BLaER1 (cell line): ENCODE measurements around the gene PCNT.
"Not testable (repeated sequence)": the region's sequence is repeated elsewhere in the genome, so short reads cannot be mapped to it uniquely, and the experiment has no call there.

Experiments
- H3K27ac ChIP-seq: shearing (Covaris generic); formaldehyde crosslinking; 2 replicates; pipeline ENCODE4 v1.8.1; 2022
- H3K27me3 ChIP-seq: shearing (Covaris generic); formaldehyde crosslinking; 2 replicates; pipeline ENCODE4 v1.8.1; 2022
- H3K36me3 ChIP-seq: shearing (Covaris generic); formaldehyde crosslinking; 2 replicates; pipeline ENCODE4 v1.8.1; 2022
- H3K4me1 ChIP-seq: shearing (Covaris generic); formaldehyde crosslinking; 2 replicates; pipeline ENCODE4 v1.8.1; 2022
- H3K4me2 ChIP-seq: shearing (Covaris generic); formaldehyde crosslinking; 2 replicates; pipeline ENCODE4 v1.8.1; 2022
- H3K4me3 ChIP-seq: shearing (Covaris generic); formaldehyde crosslinking; 2 replicates; pipeline ENCODE4 v1.8.1; 2022
- H3K9ac ChIP-seq: shearing (Covaris generic); formaldehyde crosslinking; 2 replicates; pipeline ENCODE4 v1.8.1; 2022
- H3K9me3 ChIP-seq: shearing (Covaris generic); formaldehyde crosslinking; 2 replicates; pipeline ENCODE4 v1.8.1; 2022
- H4K20me1 ChIP-seq: shearing (Covaris generic); formaldehyde crosslinking; 2 replicates; pipeline ENCODE4 v1.8.1; 2022
- Cebpa-rat ChIP-seq: shearing (Covaris generic); IDR thresholded peaks from 2 replicates; pipeline ENCODE4 v1.8.1; 2022

Gene PCNT

DNA sequence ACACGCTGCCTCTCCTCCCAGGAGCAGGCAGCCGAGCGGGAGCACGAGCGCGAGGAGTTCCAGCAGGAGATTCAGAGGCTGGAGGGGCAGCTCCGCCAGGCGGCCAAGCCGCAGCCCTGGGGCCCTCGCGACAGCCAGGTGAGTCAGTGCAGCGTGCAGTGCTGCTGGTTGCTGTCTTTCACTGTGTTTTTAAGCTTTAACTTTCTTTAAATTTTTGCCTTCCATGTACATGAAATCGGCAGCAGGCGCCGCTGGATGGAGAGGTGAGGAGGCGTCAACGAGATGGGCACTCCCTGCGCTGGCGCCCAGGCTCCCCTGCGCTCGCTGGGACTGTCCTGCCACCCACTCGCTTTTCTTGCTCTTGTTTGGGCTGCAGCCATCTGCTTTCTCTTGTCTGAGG is 74.0 kb downstream of the PCNT start:
- peaks cover 85% of the 10 kb centered on the region for H3K36me3 ChIP-seq
- no peak for TF ChIP-seq Cebpa-rat
- H3K27ac ChIP-seq = no peak overlapping the region
- H3K4me2 ChIP-seq = no peak overlapping the region
- peaks cover 23% of the 10 kb centered on the region for H3K4me1 ChIP-seq
- H4K20me1 ChIP-seq = no peaks in the 10 kb centered on the region
- H3K27me3 ChIP-seq = no peaks in the 10 kb centered on the region
- H3K4me3 ChIP-seq = no peak overlapping the region
- no peak overlapping the region for H3K9ac ChIP-seq
- H3K9me3 ChIP-seq = no peaks in the 10 kb centered on the region

DNA sequence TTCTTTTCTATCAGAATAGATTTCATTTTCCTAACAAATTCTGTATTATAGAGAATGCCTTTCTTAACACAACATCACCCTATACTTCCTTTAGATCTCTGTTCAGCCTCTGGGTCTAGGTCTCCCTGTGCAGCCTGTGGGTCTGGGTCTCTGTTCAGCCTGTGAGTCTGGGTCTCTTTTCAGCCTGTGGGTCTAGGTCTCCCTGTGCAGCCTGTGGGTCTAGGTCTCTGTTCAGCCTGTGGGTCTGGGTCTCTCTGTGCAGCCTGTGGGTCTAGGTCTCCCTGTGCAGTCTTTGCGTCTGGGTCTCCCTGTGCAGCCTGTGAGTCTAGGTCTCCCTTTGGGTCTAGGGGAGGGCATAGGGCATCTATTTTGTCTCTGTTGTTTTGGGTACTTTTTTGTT is 75.2 kb downstream of the PCNT start:
- Histone ChIP-seq H3K27me3 (no peaks in the 10 kb centered on the region), H4K20me1 (no peaks in the 10 kb centered on the region), H3K36me3 (peaks cover 85% of the 10 kb centered on the region), H3K9ac (no peak overlapping the region), H3K4me1 (peaks cover 12% of the 10 kb centered on the region), H3K27ac (no peak overlapping the region), H3K4me2 (no peak overlapping the region), H3K9me3 (no peaks in the 10 kb centered on the region), H3K4me3 (no peak overlapping the region)
- no peak for TF ChIP-seq Cebpa-rat

DNA sequence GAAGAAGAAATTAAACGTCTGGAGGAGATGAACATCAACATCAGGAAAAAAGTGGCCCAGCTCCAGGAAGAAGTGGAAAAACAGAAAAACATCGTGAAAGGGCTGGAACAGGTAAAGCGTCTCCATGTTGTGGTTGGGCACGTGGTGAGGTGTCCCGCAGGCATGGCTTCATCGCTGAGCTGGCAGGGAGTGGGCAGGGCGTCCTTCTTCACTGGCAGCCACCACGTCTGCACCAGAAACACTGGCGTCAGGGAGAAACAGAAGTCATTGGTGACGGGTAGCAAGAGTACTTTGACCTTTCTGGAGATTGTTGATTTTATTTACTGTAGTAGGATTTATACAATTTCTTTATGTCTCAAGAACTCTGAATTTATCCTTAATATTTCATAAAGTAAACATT is 75.7 kb downstream of the PCNT start:
- TF ChIP-seq Cebpa-rat = no peak
- Histone ChIP-seq H3K4me2 (no peak overlapping the region), H3K9ac (no peak overlapping the region), H4K20me1 (no peaks in the 10 kb centered on the region), H3K36me3 (peaks cover 91% of the 10 kb centered on the region), H3K4me3 (no peak overlapping the region), H3K27me3 (no peaks in the 10 kb centered on the region), H3K9me3 (no peaks in the 10 kb centered on the region), H3K27ac (no peak overlapping the region), H3K4me1 (peaks cover 6% of the 10 kb centered on the region)

DNA sequence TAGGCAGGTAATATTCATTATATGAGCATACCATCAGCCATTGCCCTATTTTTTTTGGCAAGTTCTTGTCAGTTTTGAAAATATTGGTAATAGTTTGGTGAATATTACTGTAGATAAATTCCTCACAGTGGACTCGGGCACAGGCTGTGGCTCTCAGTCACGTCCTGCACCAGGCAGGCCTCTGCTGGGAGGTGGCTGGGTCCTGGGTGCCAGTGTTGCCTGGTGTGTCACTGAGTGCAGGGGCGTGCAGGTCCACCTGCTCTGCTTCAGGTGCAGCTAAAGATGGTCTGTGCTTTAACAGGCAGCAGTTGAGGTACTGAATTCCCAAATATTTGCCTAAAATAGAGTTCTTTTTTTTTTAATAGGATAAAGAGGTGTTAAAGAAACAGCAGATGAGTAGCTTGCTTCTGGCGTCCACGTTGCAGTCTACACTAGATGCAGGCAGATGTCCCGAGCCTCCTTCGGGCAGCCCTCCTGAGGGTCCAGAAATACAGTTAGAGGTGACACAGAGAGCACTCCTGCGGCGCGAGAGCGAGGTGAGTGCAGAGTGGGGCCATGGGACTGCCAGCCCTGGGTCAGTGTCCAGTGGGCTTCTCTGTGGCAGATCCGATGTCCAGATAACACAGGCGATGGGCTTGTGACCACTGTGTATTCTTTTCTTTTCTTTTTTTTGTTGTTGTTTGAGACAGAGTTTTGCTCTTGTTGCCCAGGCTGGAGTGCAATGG is 77.4 kb downstream of the PCNT start:
- Histone ChIP-seq H3K36me3 (peaks cover 91% of the 10 kb centered on the region), H4K20me1 (no peaks in the 10 kb centered on the region), H3K4me3 (no peak overlapping the region), H3K27ac (no peak overlapping the region), H3K9ac (no peak overlapping the region), H3K27me3 (no peaks in the 10 kb centered on the region), H3K4me2 (no peak overlapping the region), H3K9me3 (no peaks in the 10 kb centered on the region), H3K4me1 (no peaks in the 10 kb centered on the region)
- TF ChIP-seq Cebpa-rat = no peak

DNA sequence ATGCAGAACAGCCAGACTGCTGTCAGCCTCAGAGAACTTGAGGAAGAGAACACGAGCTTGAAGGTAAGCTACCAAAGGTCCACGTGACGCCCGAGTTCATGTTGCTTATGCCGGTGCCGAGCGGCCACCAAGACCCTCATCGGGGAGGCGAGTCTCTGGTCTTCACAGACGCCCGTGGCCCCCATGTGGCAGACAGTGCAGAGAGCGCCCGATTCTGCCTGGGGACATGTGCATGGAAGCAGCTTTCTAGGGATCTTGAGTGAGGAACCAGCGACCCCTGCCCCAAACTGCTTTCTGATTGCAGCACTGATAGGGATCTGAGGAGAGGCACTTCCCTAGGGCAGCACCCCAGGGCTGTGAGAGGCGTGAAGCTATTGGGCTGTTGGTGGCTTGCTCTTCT is 78.5 kb downstream of the PCNT start:
- Histone ChIP-seq H3K4me2 (no peak overlapping the region), H3K36me3 (peaks cover 82% of the 10 kb centered on the region), H4K20me1 (no peaks in the 10 kb centered on the region), H3K4me1 (no peaks in the 10 kb centered on the region), H3K27me3 (no peaks in the 10 kb centered on the region), H3K9ac (no peak overlapping the region), H3K27ac (no peak overlapping the region), H3K9me3 (no peaks in the 10 kb centered on the region), H3K4me3 (no peak overlapping the region)
- TF ChIP-seq Cebpa-rat = no peak

DNA sequence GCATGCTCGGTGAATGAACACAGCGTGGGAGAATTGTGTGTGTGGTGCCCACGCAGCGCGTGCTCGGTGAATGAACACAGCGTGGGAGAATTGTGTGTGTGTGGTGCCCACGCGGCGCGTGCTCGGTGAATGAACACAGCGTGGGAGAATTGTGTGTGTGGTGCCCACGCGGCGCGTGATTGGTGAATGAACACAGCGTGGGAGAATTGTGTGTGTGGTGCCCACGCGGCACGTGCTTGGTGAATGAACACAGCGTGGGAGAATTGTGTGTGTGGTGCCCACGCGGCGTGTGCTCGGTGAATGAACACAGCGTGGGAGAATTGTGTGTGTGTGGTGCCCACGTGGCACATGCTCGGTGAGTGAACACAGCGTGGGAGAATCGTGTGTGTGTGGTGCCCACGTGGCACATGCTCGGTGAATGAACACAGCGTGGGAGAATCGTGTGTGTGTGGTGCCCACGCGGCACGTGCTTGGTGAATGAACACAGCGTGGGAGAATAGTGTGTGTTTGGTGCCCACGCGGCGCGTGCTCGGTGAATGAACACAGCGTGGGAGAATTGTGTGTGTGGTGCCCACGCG is 79.4 kb downstream of the PCNT start:
- H3K4me3 ChIP-seq = not testable (repeated sequence)
- peaks cover 74% of the 10 kb centered on the region for H3K36me3 ChIP-seq

DNA sequence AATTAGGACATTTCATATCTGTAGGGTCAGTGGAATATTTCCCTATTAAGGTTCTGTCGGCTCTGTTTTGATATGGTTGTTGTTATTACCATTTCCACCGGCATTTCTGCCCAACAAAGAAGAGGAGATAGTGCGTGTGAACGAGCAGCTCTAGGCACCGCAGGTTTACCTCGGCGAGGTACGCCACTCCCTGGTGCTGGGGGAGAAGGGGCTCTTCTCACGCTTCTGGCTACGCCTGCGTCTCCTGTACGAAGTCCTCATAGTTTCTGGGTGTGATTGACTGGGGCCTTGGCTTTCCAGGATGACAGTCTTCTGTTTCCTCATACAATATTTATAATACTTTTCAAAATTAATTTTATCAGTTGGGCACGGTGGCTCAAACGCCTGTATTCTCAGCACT is 80.3 kb downstream of the PCNT start:
- Histone ChIP-seq H3K36me3 (peaks cover 66% of the 10 kb centered on the region), H3K27me3 (no peaks in the 10 kb centered on the region), H3K4me1 (peaks cover 12% of the 10 kb centered on the region), H3K4me3 (no peak overlapping the region), H3K9me3 (no peaks in the 10 kb centered on the region), H4K20me1 (no peaks in the 10 kb centered on the region), H3K4me2 (no peak overlapping the region), H3K27ac (no peak overlapping the region), H3K9ac (no peak overlapping the region)
- no peak for TF ChIP-seq Cebpa-rat

More for the DNA sequence above, 79.4 kb downstream of the PCNT start:
- H3K4me1 ChIP-seq, H3K9me3 ChIP-seq, H3K4me2 ChIP-seq, H3K27ac ChIP-seq, H4K20me1 ChIP-seq, H3K27me3 ChIP-seq, H3K9ac ChIP-seq: not testable (repeated sequence)

DNA sequence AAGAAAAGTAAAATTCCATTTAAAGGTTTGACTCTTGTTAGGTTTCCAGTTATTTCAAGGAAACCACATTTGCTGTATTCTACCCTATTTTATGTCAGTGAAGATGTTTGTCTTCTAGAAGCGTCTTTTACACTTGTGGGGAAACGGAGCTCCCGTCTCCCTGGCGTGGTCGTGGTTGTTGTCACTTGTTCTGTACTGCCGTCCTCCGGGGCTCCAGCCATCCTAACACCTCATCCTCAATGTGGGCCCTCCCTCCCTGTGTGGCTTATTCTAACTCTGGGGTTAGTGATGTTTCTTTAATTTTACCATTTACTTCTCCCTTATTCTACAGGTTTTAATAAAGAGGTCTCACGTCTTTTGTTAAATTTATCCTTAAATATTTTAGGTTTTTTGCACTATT is 82.0 kb downstream of the PCNT start:
- no peak overlapping the region for H3K4me2 ChIP-seq
- TF ChIP-seq Cebpa-rat = no peak
- no peak overlapping the region for H3K4me3 ChIP-seq
- H3K4me1 ChIP-seq = peaks cover 12% of the 10 kb centered on the region
- no peaks in the 10 kb centered on the region for H4K20me1 ChIP-seq
- H3K9me3 ChIP-seq = no peaks in the 10 kb centered on the region
- H3K36me3 ChIP-seq = peaks cover 66% of the 10 kb centered on the region
- H3K27me3 ChIP-seq = no peaks in the 10 kb centered on the region
- no peak overlapping the region for H3K27ac ChIP-seq
- H3K9ac ChIP-seq = no peak overlapping the region

DNA sequence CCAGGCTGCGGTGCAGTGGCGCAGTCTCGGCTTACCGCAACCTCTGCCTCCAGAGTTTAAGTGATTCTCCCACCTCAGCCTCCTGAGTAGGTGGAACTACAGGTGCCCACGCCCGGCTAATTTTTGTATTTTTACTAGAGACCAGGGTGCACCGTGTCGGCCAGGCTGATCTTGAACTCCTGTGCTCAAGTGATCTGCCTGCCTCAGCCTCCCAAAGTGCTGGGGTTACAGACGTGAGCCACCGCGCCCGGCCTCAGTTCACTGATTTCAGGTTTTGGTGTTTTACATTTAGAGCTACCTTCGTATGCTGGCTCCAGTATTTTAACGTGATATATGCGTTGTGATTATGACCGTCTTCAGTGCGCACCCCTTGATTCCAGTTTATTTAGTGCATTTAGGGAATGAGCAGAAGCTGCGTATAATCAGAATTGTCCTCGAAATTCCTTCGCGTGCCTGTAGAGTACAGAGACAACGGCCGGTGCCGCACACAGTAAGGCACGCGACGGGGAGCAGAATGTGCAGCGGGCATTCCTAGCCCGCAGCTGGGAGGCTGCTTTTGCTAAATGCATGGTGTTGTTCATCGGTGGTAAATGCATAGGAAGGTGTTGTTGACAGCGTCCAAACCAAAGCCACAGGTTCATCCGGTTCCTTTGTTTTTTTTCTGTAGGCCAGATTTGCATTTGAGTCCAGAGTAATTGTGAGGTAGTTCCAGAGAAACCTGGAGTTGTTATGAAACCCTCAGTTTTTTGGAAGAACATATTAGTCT is 85.9 kb downstream of the PCNT start:
- H3K36me3 ChIP-seq = peaks cover 59% of the 10 kb centered on the region
- H3K9me3 ChIP-seq = no peaks in the 10 kb centered on the region
- no peak for TF ChIP-seq Cebpa-rat
- H3K9ac ChIP-seq = no peak overlapping the region
- no peak overlapping the region for H3K27ac ChIP-seq
- H3K4me3 ChIP-seq = no peak overlapping the region
- no peak overlapping the region for H3K4me2 ChIP-seq
- H4K20me1 ChIP-seq = no peaks in the 10 kb centered on the region
- no peaks in the 10 kb centered on the region for H3K27me3 ChIP-seq
- peaks cover 17% of the 10 kb centered on the region for H3K4me1 ChIP-seq

DNA sequence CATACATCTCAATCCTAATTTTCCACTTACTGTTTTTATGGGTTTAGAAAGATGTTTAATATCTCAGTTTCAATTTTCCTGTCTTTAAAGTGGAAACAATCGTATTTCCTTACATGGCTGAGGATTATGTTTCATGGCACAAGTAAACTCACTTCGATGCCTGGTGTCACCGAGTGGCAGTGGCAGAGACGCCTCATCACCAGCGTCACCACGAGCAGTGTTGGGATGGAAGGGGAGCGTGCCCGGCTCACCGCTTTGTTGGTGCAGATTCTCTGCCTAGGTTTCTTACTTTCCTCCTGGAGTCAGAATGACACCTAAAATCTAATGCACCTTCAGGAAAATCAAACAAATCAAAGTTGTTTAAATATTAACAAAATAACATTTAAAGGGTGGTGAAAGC is 86.6 kb downstream of the PCNT start:
- H3K9ac ChIP-seq = no peak overlapping the region
- no peak for TF ChIP-seq Cebpa-rat
- no peaks in the 10 kb centered on the region for H3K27me3 ChIP-seq
- peaks cover 17% of the 10 kb centered on the region for H3K4me1 ChIP-seq
- peaks cover 59% of the 10 kb centered on the region for H3K36me3 ChIP-seq
- no peak overlapping the region for H3K4me2 ChIP-seq
- no peaks in the 10 kb centered on the region for H4K20me1 ChIP-seq
- no peak overlapping the region for H3K4me3 ChIP-seq
- H3K9me3 ChIP-seq = no peaks in the 10 kb centered on the region
- no peak overlapping the region for H3K27ac ChIP-seq
